HG03196 (cell line): ENCODE data around the gene ZNF804B.

Experiments used
- ATAC-seq: cut with Tn5 transposase; IDR thresholded peaks from one replicate; pipeline ENCODE4 v1.9.1; 2021; ENCODE audit not compliant: unreplicated experiment

Gene ZNF804B

GRCh38 chr7:88965371-88965770 lies 205.9 kb downstream of the ZNF804B start:
- no peak for ATAC-seq

- no peak for ATAC-seq
Measured at GRCh38 chr7:88967432-88967831, 207.9 kb downstream of the ZNF804B start.

GRCh38 chr7:88969167-88969566 lies 209.7 kb downstream of the ZNF804B start:
- ATAC-seq, result no peak

GRCh38 chr7:88985295-88985694 lies 225.8 kb downstream of the ZNF804B start:
- no peak for ATAC-seq

- no peak for ATAC-seq
Measured at GRCh38 chr7:89001306-89001705, 241.8 kb downstream of the ZNF804B start.

GRCh38 chr7:89002981-89003956 lies 243.8 kb downstream of the ZNF804B start:
- ATAC-seq, result peak; percentile 75

- no peak for ATAC-seq
Measured at GRCh38 chr7:89012016-89012415, 252.5 kb downstream of the ZNF804B start.

- ATAC-seq, result no peak
Measured at GRCh38 chr7:89017695-89018094, 258.2 kb downstream of the ZNF804B start.

GRCh38 chr7:89021741-89022140 lies 262.2 kb downstream of the ZNF804B start:
- no peak for ATAC-seq

- ATAC-seq, result no peak
Measured at GRCh38 chr7:89023206-89023605, 263.7 kb downstream of the ZNF804B start.

- ATAC-seq, result no peak
Measured at GRCh38 chr7:89023877-89024276, 264.4 kb downstream of the ZNF804B start.

GRCh38 chr7:89027781-89028180 lies 268.3 kb downstream of the ZNF804B start:
- no peak for ATAC-seq

GRCh38 chr7:89028319-89028718 lies 268.8 kb downstream of the ZNF804B start:
- no peak for ATAC-seq

GRCh38 chr7:89029864-89030263 lies 270.4 kb downstream of the ZNF804B start:
- no peak for ATAC-seq

- ATAC-seq, result no peak
Measured at GRCh38 chr7:89041240-89041639, 281.7 kb downstream of the ZNF804B start.

- no peak for ATAC-seq
Measured at GRCh38 chr7:89042940-89043339, 283.4 kb downstream of the ZNF804B start.

- ATAC-seq, result no peak
Measured at GRCh38 chr7:89049043-89049442, 289.5 kb downstream of the ZNF804B start.

- ATAC-seq, result no peak
Measured at GRCh38 chr7:89053130-89053529, 293.6 kb downstream of the ZNF804B start.

- no peak for ATAC-seq
Measured at GRCh38 chr7:89054361-89054760, 294.9 kb downstream of the ZNF804B start.

GRCh38 chr7:89060234-89060633 lies 300.7 kb downstream of the ZNF804B start:
- no peak for ATAC-seq

GRCh38 chr7:89064831-89065230 lies 305.3 kb downstream of the ZNF804B start:
- ATAC-seq, result no peak

- no peak for ATAC-seq
Measured at GRCh38 chr7:89067048-89067447, 307.5 kb downstream of the ZNF804B start.

- ATAC-seq, result no peak
Measured at GRCh38 chr7:89072081-89072480, 312.6 kb downstream of the ZNF804B start.
